Osteocyte (in vitro differentiated cells): Measurements from ENCODE around the gene XRCC1. TPM values are rescaled to one million over a fixed set of nuclear protein-coding genes. Genes with fewer than 3 reads are reported as not detected.
A peak's percentile ranks its signal among the peaks of the same experiment; 100 is the strongest.

Source experiments
- DNase-seq: peaks from one replicate; pipeline ENCODE4 v3.0.0; 2021; ENCODE audit warnings: mixed read lengths; ENCODE audit not compliant: unreplicated experiment; ENCODE audit errors: extremely low spot score
- H3K27ac Mint-ChIP-seq: one replicate; pipeline ENCODE4 v1.8.0; 2021; ENCODE audit warnings: mild to moderate bottlenecking, mixed read lengths; ENCODE audit not compliant: unreplicated experiment
- H3K27me3 Mint-ChIP-seq: one replicate; pipeline ENCODE4 v1.8.0; 2021; ENCODE audit warnings: mixed read lengths; ENCODE audit not compliant: unreplicated experiment
- H3K36me3 Mint-ChIP-seq: one replicate; pipeline ENCODE4 v1.8.0; 2021; ENCODE audit warnings: mixed read lengths; ENCODE audit not compliant: unreplicated experiment
- H3K4me1 Mint-ChIP-seq: one replicate; pipeline ENCODE4 v1.8.0; 2021; ENCODE audit warnings: mixed read lengths; ENCODE audit not compliant: unreplicated experiment
- H3K4me3 Mint-ChIP-seq: one replicate; pipeline ENCODE4 v1.8.0; 2021; ENCODE audit warnings: mild to moderate bottlenecking, moderate library complexity, mixed read lengths; ENCODE audit not compliant: unreplicated experiment
- H3K9me3 Mint-ChIP-seq: one replicate; pipeline ENCODE4 v1.8.0; 2021; ENCODE audit warnings: mixed read lengths; ENCODE audit not compliant: unreplicated experiment
- CTCF ChIP-seq: fragments of 200-600 bp; sonication (generic); IDR thresholded peaks from 2 replicates; pipeline ENCODE4 v1.5.0; 2021; ENCODE audit warnings: antibody characterized with exemption, mild to moderate bottlenecking, moderate library complexity
- long read RNA-seq: library from polyadenylated mRNA; unstranded; transcript quantifications from one replicate; pipeline ENCODE4 v2.0.0, GENCODE V29; 2021
- total RNA-seq: library from RNA; stranded (reverse); gene quantifications from 2 replicates; pipeline ENCODE4 v1.2.1, GENCODE V29; 2021

XRCC1 gene
- 37.1 and 43.2 TPM in 2 replicates for total RNA-seq
- long read RNA-seq, transcript XRCC1-201 (17 exons, 2,802 nt) = major isoform, 44 of 58 reads
- long read RNA-seq, partial matches to known transcripts = 6 of 58 reads
- long read RNA-seq, other reads (novel, unspliced or antisense) = 7 of 58 reads

- TF ChIP-seq CTCF = no peak
- H3K9me3 Mint-ChIP-seq = no peaks in the 10 kb centered on the region
- no peaks in the 10 kb centered on the region for H3K27me3 Mint-ChIP-seq
- H3K36me3 Mint-ChIP-seq = peaks cover 5% of the 10 kb centered on the region
- H3K27ac Mint-ChIP-seq = peak within 1 kb of the TSS; percentile 93
- peak within 1 kb of the TSS; percentile 92 for H3K4me3 Mint-ChIP-seq
- H3K4me1 Mint-ChIP-seq = peaks cover 18% of the 10 kb centered on the region
- DNase-seq = peak; percentile 98
These were observed at the start of gene XRCC1, which contains the start of gene PINLYP for GRCh38 chr19:43575156-43575950. Gene XRCC1, minus strand, starts transcription at chr19:43575527. Its CDS starts 69 bp downstream, at chr19:43575458. Gene PINLYP, plus strand, starts transcription at chr19:43575801. Its CDS starts 1,391 bp downstream, at chr19:43577192.

GRCh38 chr19:43624933-43625332 lies 49.6 kb upstream of the XRCC1 start:
- TF ChIP-seq CTCF = no peak
- no peaks in the 10 kb centered on the region for H3K36me3 Mint-ChIP-seq
- DNase-seq = no peak
- no peaks in the 10 kb centered on the region for H3K27me3 Mint-ChIP-seq
- peaks cover 8% of the 10 kb centered on the region for H3K4me1 Mint-ChIP-seq
- no peaks in the 10 kb centered on the region for H3K9me3 Mint-ChIP-seq
- no peak overlapping the region for H3K27ac Mint-ChIP-seq
- no peak overlapping the region for H3K4me3 Mint-ChIP-seq

GRCh38 chr19:43623889-43624670 lies 48.8 kb upstream of the XRCC1 start:
- Mint-ChIP-seq H3K9me3 (no peaks in the 10 kb centered on the region), H3K4me1 (peaks cover 10% of the 10 kb centered on the region), H3K36me3 (no peaks in the 10 kb centered on the region), H3K27ac (no peak overlapping the region), H3K4me3 (no peak overlapping the region), H3K27me3 (no peaks in the 10 kb centered on the region)
- DNase-seq = no peak
- no peak for TF ChIP-seq CTCF

GRCh38 chr19:43622956-43623355 lies 47.6 kb upstream of the XRCC1 start:
- Mint-ChIP-seq H3K4me1 (peaks cover 14% of the 10 kb centered on the region), H3K36me3 (no peaks in the 10 kb centered on the region), H3K27me3 (no peaks in the 10 kb centered on the region), H3K27ac (no peak overlapping the region), H3K9me3 (no peaks in the 10 kb centered on the region), H3K4me3 (no peak overlapping the region)
- no peak for TF ChIP-seq CTCF
- no peak for DNase-seq

GRCh38 chr19:43622070-43622469 lies 46.7 kb upstream of the XRCC1 start:
- no peaks in the 10 kb centered on the region for H3K36me3 Mint-ChIP-seq
- peaks cover 14% of the 10 kb centered on the region for H3K4me1 Mint-ChIP-seq
- no peak overlapping the region for H3K4me3 Mint-ChIP-seq
- H3K9me3 Mint-ChIP-seq = no peaks in the 10 kb centered on the region
- no peaks in the 10 kb centered on the region for H3K27me3 Mint-ChIP-seq
- TF ChIP-seq CTCF = no peak
- H3K27ac Mint-ChIP-seq = no peak overlapping the region
- DNase-seq = no peak
